H1 (cell line): ENCODE data around the gene DGKI. TPM values are rescaled to one million over a fixed set of nuclear protein-coding genes. Genes with fewer than 3 reads are reported as not detected.

Source experiments
- CTCF ChIA-PET: fragments of 300-600 bp; sonication (Branson Sonifier 250); formaldehyde crosslinking; loops from one replicate; lab custom pipeline; 2021; ENCODE audit not compliant: partially characterized antibody; lab: Charles Lee
- POLR2A ChIA-PET: fragments of 300-600 bp; sonication (Branson Sonifier 250); formaldehyde crosslinking; loops from one replicate; lab custom pipeline; 2021; ENCODE audit warnings: inconsistent platforms; ENCODE audit not compliant: partially characterized antibody; lab: Charles Lee
- DNase-seq, 2 experiments: peaks; one replicate each; pipeline versions ENCODE4 v3.0.0 to v3.0.0-alpha.2; 2010 to 2022; ENCODE audit warnings: low spot score in 2 of 2, low read depth in 1 of 2, mixed read lengths in 1 of 2
- FAIRE-seq: peaks from 2 replicates; lab custom pipeline; 2011; peaks lifted over from hg19 to GRCh38; lab: Jason Lieb, UNC
- H2AFZ ChIP-seq: 2 replicates; pipeline ENCODE4 v1.8.1; 2012; ENCODE audit warnings: low read length, inconsistent platforms
- H2AK5ac ChIP-seq: 2 replicates; pipeline ENCODE4 v1.6.1; 2013; ENCODE audit warnings: low read depth, low read length
- H2BK120ac ChIP-seq: replicated peaks from 2 replicates; pipeline ENCODE3; 2013; ENCODE audit warnings: low read depth, low read length, inconsistent platforms
- H2BK12ac ChIP-seq: 2 replicates; pipeline ENCODE4 v1.6.1; 2013; ENCODE audit warnings: low read depth, low read length
- H2BK15ac ChIP-seq: 2 replicates; pipeline ENCODE4 v1.6.1; 2013; ENCODE audit warnings: low read length
- H2BK20ac ChIP-seq: 2 replicates; pipeline ENCODE4 v1.6.1; 2013; ENCODE audit warnings: low read length
- H2BK5ac ChIP-seq: 2 replicates; pipeline ENCODE4 v1.6.1; 2013; ENCODE audit warnings: low read depth, low read length
- H3K14ac ChIP-seq: 2 replicates; pipeline ENCODE4 v1.6.1; 2013; ENCODE audit warnings: inconsistent platforms; ENCODE audit not compliant: insufficient read length
- H3K18ac ChIP-seq: 2 replicates; pipeline ENCODE4 v1.6.1; 2013; ENCODE audit warnings: low read length; ENCODE audit errors: extremely low read depth
- H3K23ac ChIP-seq: 2 replicates; pipeline ENCODE4 v1.6.1; 2013; ENCODE audit warnings: inconsistent platforms; ENCODE audit not compliant: insufficient read length
- H3K23me2 ChIP-seq: 2 replicates; pipeline ENCODE4 v1.6.1; 2013; ENCODE audit warnings: low read depth, low read length
- H3K27ac ChIP-seq: 2 replicates; pipeline ENCODE4 v1.6.1; 2011; ENCODE audit warnings: low read depth, low read length, inconsistent platforms
- H3K27me3 ChIP-seq, 4 experiments: replicated peaks in 1 of 4; 1 replicate in 1 of 4; 2 replicates in 3 of 4; pipeline versions ENCODE4 v1.6.1 to v1.8.1; 2011 to 2013; ENCODE audit warnings: low read length in 3 of 4, mild to moderate bottlenecking in 3 of 4, inconsistent platforms in 2 of 4, mixed read lengths in 2 of 4, moderate library complexity in 1 of 4; ENCODE audit not compliant: control insufficient read depth in 3 of 4, insufficient read depth in 3 of 4; ENCODE audit errors: extremely low read depth in 1 of 4
- H3K36me3 ChIP-seq, 4 experiments: 2 replicates each; pipeline versions ENCODE4 v1.6.1 to v1.8.1; 2011 to 2013; ENCODE audit warnings: mild to moderate bottlenecking in 4 of 4, low read length in 3 of 4, moderate library complexity in 2 of 4, control low read depth in 1 of 4, inconsistent platforms in 1 of 4; ENCODE audit not compliant: insufficient read depth in 4 of 4, control insufficient read depth in 2 of 4
- H3K4ac ChIP-seq: replicated peaks from 2 replicates; pipeline ENCODE3; 2013; ENCODE audit warnings: low read length, low read depth, mixed read lengths, inconsistent platforms; ENCODE audit not compliant: insufficient read length
- H3K4me1 ChIP-seq, 4 experiments: replicated peaks in 1 of 4; 1 replicate in 1 of 4; 2 replicates in 3 of 4; pipeline versions ENCODE4 v1.6.1 to v1.8.1; 2011 to 2013; ENCODE audit warnings: low read length in 3 of 4, inconsistent platforms in 2 of 4, mixed read lengths in 1 of 4; ENCODE audit not compliant: insufficient read depth in 4 of 4, control insufficient read depth in 3 of 4
- H3K4me2 ChIP-seq, 2 experiments: 2 replicates each; pipeline versions ENCODE4 v1.6.1 to v1.8.1; 2011 to 2013; ENCODE audit warnings: low read depth in 2 of 2, low read length in 2 of 2, control low read depth in 1 of 2, inconsistent platforms in 1 of 2, mild to moderate bottlenecking in 1 of 2; ENCODE audit not compliant: insufficient read depth in 1 of 2
- H3K4me3 ChIP-seq, 4 experiments: fragments of 200-600, 300-600 bp in 1 of 4; sonication (generic), shearing (Covaris generic), sonication (Bioruptor Twin) in 1 of 4; 2 replicates each; pipeline versions ENCODE4 v1.5.1 to v1.8.1; 2011 to 2016; ENCODE audit warnings: low read length in 4 of 4, low read depth in 3 of 4, control low read depth in 2 of 4, inconsistent platforms in 2 of 4, mild to moderate bottlenecking in 2 of 4, mixed read lengths in 1 of 4, moderate library complexity in 1 of 4; ENCODE audit not compliant: insufficient read depth in 2 of 4; ENCODE audit errors: extremely low read depth in 1 of 4
- H3K56ac ChIP-seq: replicated peaks from 2 replicates; pipeline ENCODE3; 2013; ENCODE audit warnings: low read depth, mild to moderate bottlenecking, mixed read lengths, low read length, inconsistent platforms; ENCODE audit not compliant: insufficient read length
- H3K79me1 ChIP-seq: 2 replicates; pipeline ENCODE4 v1.6.1; 2013; ENCODE audit warnings: low read depth, low read length, control low read depth
- H3K79me2 ChIP-seq, 2 experiments: 2 replicates each; pipeline versions ENCODE4 v1.6.1 to v1.8.1; 2012 to 2013; ENCODE audit warnings: low read length in 2 of 2, mild to moderate bottlenecking in 2 of 2, inconsistent platforms in 1 of 2; ENCODE audit not compliant: insufficient read depth in 2 of 2, control insufficient read depth in 1 of 2
- H3K9ac ChIP-seq, 4 experiments: replicated peaks in 1 of 4; 1 replicate in 1 of 4; 2 replicates in 3 of 4; pipeline versions ENCODE4 v1.6.1 to v1.8.1; 2011 to 2013; ENCODE audit warnings: low read depth in 3 of 4, low read length in 3 of 4, control low read depth in 2 of 4, mild to moderate bottlenecking in 2 of 4, moderate library complexity in 2 of 4, inconsistent platforms in 1 of 4; ENCODE audit errors: extremely low read depth in 1 of 4
- H3K9me3 ChIP-seq, 2 experiments: 2 replicates each; pipeline versions ENCODE4 v1.6.1 to v1.8.1; 2012 to 2013; ENCODE audit warnings: mild to moderate bottlenecking in 2 of 2, moderate library complexity in 2 of 2, control low read depth in 1 of 2, inconsistent platforms in 1 of 2, low read depth in 1 of 2, low read length in 1 of 2, mixed read lengths in 1 of 2; ENCODE audit not compliant: insufficient read depth in 2 of 2
- H4K20me1 ChIP-seq, 2 experiments: replicated peaks in 1 of 2; 2 replicates each; pipeline versions ENCODE3 to v1.8.1; 2011 to 2013; ENCODE audit warnings: inconsistent platforms in 2 of 2, low read length in 2 of 2, mild to moderate bottlenecking in 1 of 2; ENCODE audit not compliant: insufficient read depth in 2 of 2, control insufficient read depth in 1 of 2
- H4K5ac ChIP-seq: 2 replicates; pipeline ENCODE4 v1.6.1; 2013; ENCODE audit warnings: low read length, low read depth, mixed read lengths, inconsistent platforms; ENCODE audit not compliant: insufficient read length
- H4K8ac ChIP-seq: 2 replicates; pipeline ENCODE4 v1.8.0; 2013; ENCODE audit warnings: mild to moderate bottlenecking, moderate library complexity, low read length, inconsistent platforms; ENCODE audit not compliant: insufficient read depth; ENCODE audit errors: extremely low read depth
- H4K91ac ChIP-seq: replicated peaks from 2 replicates; pipeline ENCODE3; 2013; ENCODE audit warnings: low read length, mixed read lengths, inconsistent platforms; ENCODE audit not compliant: insufficient read length
- ASH2L ChIP-seq: fragments of 200-600, 300-600 bp; sonication (generic); IDR thresholded peaks from one replicate; pipeline ENCODE4 v1.7.1; 2017; ENCODE audit warnings: low read length
- CHD1 ChIP-seq: IDR thresholded peaks from 2 replicates; pipeline ENCODE4 v1.6.1; 2012; ENCODE audit warnings: low read depth, low read length, improper control_type of control experiment
- EP300 ChIP-seq, 2 experiments: IDR thresholded peaks; 1 replicate in 1 of 2; 2 replicates in 1 of 2; pipeline ENCODE4 v1.6.1; 2011 to 2012; ENCODE audit warnings: low read depth in 2 of 2, low read length in 2 of 2, mild to moderate bottlenecking in 2 of 2, borderline replicate concordance in 1 of 2, inconsistent platforms in 1 of 2, moderate library complexity in 1 of 2
- JUND ChIP-seq: IDR thresholded peaks from 2 replicates; pipeline ENCODE4 v1.6.1; 2011; ENCODE audit warnings: mild to moderate bottlenecking, improper control_type of control experiment, low read length
- PHF8 ChIP-seq: fragments of 200-600 bp; sonication (generic); conservative IDR thresholded peaks from 2 replicates; pipeline ENCODE4 v1.7.1; 2012; ENCODE audit warnings: low read depth, mild to moderate bottlenecking, inconsistent platforms, low read length, moderate library complexity
- RAD21 ChIP-seq, 2 experiments: IDR thresholded peaks in 1 of 2; conservative IDR thresholded peaks in 1 of 2; 2 replicates each; pipeline ENCODE4 v1.6.1; 2011; ENCODE audit warnings: low read depth in 2 of 2, low read length in 2 of 2, improper control_type of control experiment in 1 of 2, inconsistent platforms in 1 of 2, mild to moderate bottlenecking in 1 of 2, moderate library complexity in 1 of 2
- SIX5 ChIP-seq: IDR thresholded peaks from 2 replicates; pipeline ENCODE4 v1.6.1; 2011; ENCODE audit warnings: mild to moderate bottlenecking, low read depth, low read length
- SRF ChIP-seq: IDR thresholded peaks from 2 replicates; pipeline ENCODE4 v1.6.1; 2011; ENCODE audit warnings: mild to moderate bottlenecking, low read depth, low read length, moderate library complexity
- TAF7 ChIP-seq: optimal IDR thresholded peaks from 2 replicates; pipeline ENCODE3; 2011; ENCODE audit warnings: low read depth, mild to moderate bottlenecking, inconsistent platforms, low read length, moderate library complexity, borderline replicate concordance
- TBP ChIP-seq: IDR thresholded peaks from 2 replicates; pipeline ENCODE4 v1.6.1; 2011; ENCODE audit warnings: low read depth, low read length, improper control_type of control experiment
- TCF12 ChIP-seq: IDR thresholded peaks from 2 replicates; pipeline ENCODE4 v1.6.1; 2011; ENCODE audit warnings: low read depth, mild to moderate bottlenecking, low read length
- WGBS, 2 experiments: shearing (Covaris generic) in 1 of 2; methylation state at CpG; one replicate each; pipeline versions ENCODE4 v1.1.6 to v1.1.7; 2013 to 2015; ENCODE audit warnings: low lambda C conversion rate in 2 of 2, mixed read lengths in 2 of 2, inconsistent platforms in 1 of 2, low coverage in 1 of 2, missing lambda C conversion rate in 1 of 2; ENCODE audit not compliant: insufficient replicate concordance in 2 of 2, insufficient coverage in 1 of 2, insufficient read length in 1 of 2; ENCODE audit errors: extremely low coverage in 1 of 2, missing lambda C conversion rate in 1 of 2; 5-methylcytosine and 5-hydroxymethylcytosine counted together
- polyA plus RNA-seq, 7 experiments: library from polyadenylated mRNA; depleted of rRNA in 3 of 7; stranded (reverse) in 5 of 7; unstranded in 2 of 7; fragments of >200 nt in 5 of 7; fragments of 200-250 nt in 2 of 7; gene quantifications; 1 replicate in 5 of 7; 2 replicates in 1 of 7; 4 replicates in 1 of 7; pipeline versions ENCODE4 v1.2.1 to v1.2.3, GENCODE V29; 2011 to 2013; ENCODE audit warnings: missing spikeins in 2 of 7, mixed read lengths in 2 of 7
- total RNA-seq: library from RNA; stranded (reverse); fragmentation: NEBNext Ultra II Directional; extraction: Animal tissue kit (Norgen Biotek cat#: 25700); gene quantifications from 2 replicates; pipeline ENCODE4 v1.2.1, GENCODE V29; 2021

The DGKI gene
- total and polyA plus RNA-seq, 2 of the 8 experiments (the other 6 are each of a cell fraction or from before 2014, with no cell fraction given) = 0.20 to 0.71 TPM

DNA sequence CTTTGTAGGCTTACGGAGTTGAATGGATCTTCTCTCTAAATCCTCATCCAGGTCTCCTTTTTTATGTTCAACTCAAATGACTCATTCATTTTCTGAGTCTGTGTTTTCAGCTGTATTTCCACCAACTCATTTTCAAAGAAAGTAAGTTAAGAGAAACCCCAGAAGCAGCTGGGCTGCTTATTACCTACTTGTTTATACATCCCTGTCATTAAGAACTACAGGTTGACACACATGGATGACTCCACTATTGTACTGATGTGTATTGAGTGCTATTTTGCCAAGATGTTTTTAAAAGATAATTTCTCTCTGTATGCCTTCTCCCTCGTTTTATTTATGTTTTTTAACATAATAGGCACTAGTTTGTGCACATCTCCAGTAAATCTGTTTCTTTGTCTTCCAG is 41.9 kb downstream of the DGKI start:
- no peak overlapping the region for H3K23ac ChIP-seq
- no peaks in the 10 kb centered on the region for H3K79me1 ChIP-seq
- H3K23me2 ChIP-seq = no peaks in the 10 kb centered on the region
- CTCF ChIA-PET = interaction anchor here (0.7 to 5.7 kb wide), 11 partner anchors 10 to 197 kb away, joined by 3 to 34 read pairs (median 3); no protein-coding TSS in a partner anchor
- no peak overlapping the region for H3K9ac ChIP-seq
- no peak overlapping the region for H2BK15ac ChIP-seq
- H3K14ac ChIP-seq = no peak overlapping the region
- TF ChIP-seq TBP (no peak), SRF (no peak), SIX5 (no peak), EP300 (IDR thresholded peaks at IDR 0.05; ENCODE audit: borderline replicate concordance in 1 of 2, low read depth in 2 of 2, low read length in 2 of 2) (no peak), RAD21 (IDR thresholded peaks at IDR 0.05 in 1 of 2, conservative IDR thresholded peaks at IDR 0.05 in 1 of 2; ENCODE audit: low read depth in 2 of 2, low read length in 2 of 2) (no peak), ASH2L (no peak), CHD1 (no peak), JUND (no peak), TCF12 (no peak), TAF7 (no peak), PHF8 (no peak)
- no peaks in the 10 kb centered on the region for H3K36me3 ChIP-seq
- H2AK5ac ChIP-seq = no peak overlapping the region
- no peak overlapping the region for H2AFZ ChIP-seq
- POLR2A ChIA-PET = no interaction called here
- no peak overlapping the region for H2BK5ac ChIP-seq
- H2BK120ac ChIP-seq = no peak overlapping the region
- H3K27ac ChIP-seq = no peak overlapping the region
- H4K8ac ChIP-seq = no peak overlapping the region
- H3K9me3 ChIP-seq = no peaks in the 10 kb centered on the region
- 88% methylated on average over 2 of the region's 2 CpGs; no CpG with 5 or more reads in 1 of the 2 experiments for WGBS, 2 experiments
- no peaks in the 10 kb centered on the region; a peak in 1 of 7 replicates for H3K27me3 ChIP-seq
- H4K5ac ChIP-seq = no peak overlapping the region
- no peak overlapping the region for H3K4me2 ChIP-seq
- no peak overlapping the region for H3K18ac ChIP-seq
- no peaks in the 10 kb centered on the region for H4K20me1 ChIP-seq
- no peak overlapping the region for H4K91ac ChIP-seq
- H3K56ac ChIP-seq = no peak overlapping the region
- no peak overlapping the region for H2BK20ac ChIP-seq
- no peak for FAIRE-seq
- H3K4me3 ChIP-seq = no peak overlapping the region
- peaks cover 0 to 8% (median 3%) of the 10 kb centered on the region in 4 experiments; a peak in 4 of 7 replicates for H3K4me1 ChIP-seq
- no peak overlapping the region for H2BK12ac ChIP-seq
- no peak for DNase-seq
- H3K79me2 ChIP-seq = no peaks in the 10 kb centered on the region
- H3K4ac ChIP-seq = no peak overlapping the region
